ENCODE results near the gene DBF4B.

Gene DBF4B

DNA sequence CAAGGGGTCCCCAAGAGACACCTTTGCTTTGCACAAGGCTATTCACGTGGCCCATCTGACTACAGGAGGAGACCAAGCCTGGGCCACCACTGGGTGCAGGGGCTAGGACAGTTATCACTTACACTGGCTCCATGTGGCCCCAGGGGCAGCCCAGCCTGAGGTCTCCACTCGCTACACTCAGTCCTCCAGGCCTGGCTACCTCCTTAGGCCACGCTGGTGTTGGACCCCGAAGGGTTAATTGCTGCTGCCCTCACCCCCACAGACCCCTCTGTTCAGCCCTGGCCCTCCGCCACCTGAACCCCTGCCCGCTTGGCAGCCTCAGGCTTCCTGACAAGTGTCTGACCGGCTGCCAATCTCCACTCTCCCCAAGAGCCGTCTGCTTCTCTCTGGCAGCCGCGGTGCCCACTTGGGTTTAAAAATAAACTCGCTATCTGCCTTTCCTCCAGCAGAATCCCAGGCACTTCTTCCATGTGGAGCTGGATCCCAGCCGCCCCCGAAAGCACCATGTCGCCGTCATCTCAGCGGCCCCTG is 78.2 kb downstream of the DBF4B start:
- no CpG with 5 or more reads among the region's 16 CpGs for WGBS (ENCODE audit: extremely low coverage, insufficient coverage, low lambda C conversion rate)
- H2BK15ac ChIP-seq (replicated peaks; ENCODE audit: low read depth) = no peak overlapping the region
- no peak overlapping the region for H2AK5ac ChIP-seq (ENCODE audit: low read length)
- no peaks in the 10 kb centered on the region for H3K27me3 ChIP-seq (ENCODE audit: insufficient read depth, low read length, poor library complexity)
- no peak overlapping the region for H3K23ac ChIP-seq (ENCODE audit: low read length)
- H3K9ac ChIP-seq (ENCODE audit: low read length) = no peak overlapping the region
- H2BK120ac ChIP-seq (ENCODE audit: low read depth, low read length) = no peak overlapping the region
- H3K4me1 ChIP-seq (ENCODE audit: control insufficient read depth, low read depth, low read length) = peaks cover 2% of the 10 kb centered on the region
- no peak overlapping the region for H2BK5ac ChIP-seq (ENCODE audit: low read length)
- H3K56ac ChIP-seq (ENCODE audit: low read length) = no peak overlapping the region
- H3K4ac ChIP-seq (ENCODE audit: low read depth, low read length) = no peak overlapping the region
- no peaks in the 10 kb centered on the region for H3K79me2 ChIP-seq (ENCODE audit: control insufficient read depth, insufficient read depth, low read length)
- no peak overlapping the region for H3K4me2 ChIP-seq (ENCODE audit: low read length)
- H3K36me3 ChIP-seq (ENCODE audit: control insufficient read depth, insufficient read depth, low read length) = no peaks in the 10 kb centered on the region
- H4K8ac ChIP-seq (ENCODE audit: low read depth, low read length) = no peak overlapping the region
- no peak overlapping the region for H3K27ac ChIP-seq (ENCODE audit: low read depth, low read length)
- no peak for DNase-seq
- no peak overlapping the region for H3K4me3 ChIP-seq (ENCODE audit: low read length)
- H3K18ac ChIP-seq (ENCODE audit: low read length) = no peak overlapping the region
- no peaks in the 10 kb centered on the region for H3K79me1 ChIP-seq (ENCODE audit: low read length)
- no peak overlapping the region for H4K5ac ChIP-seq (ENCODE audit: low read length)

DNA sequence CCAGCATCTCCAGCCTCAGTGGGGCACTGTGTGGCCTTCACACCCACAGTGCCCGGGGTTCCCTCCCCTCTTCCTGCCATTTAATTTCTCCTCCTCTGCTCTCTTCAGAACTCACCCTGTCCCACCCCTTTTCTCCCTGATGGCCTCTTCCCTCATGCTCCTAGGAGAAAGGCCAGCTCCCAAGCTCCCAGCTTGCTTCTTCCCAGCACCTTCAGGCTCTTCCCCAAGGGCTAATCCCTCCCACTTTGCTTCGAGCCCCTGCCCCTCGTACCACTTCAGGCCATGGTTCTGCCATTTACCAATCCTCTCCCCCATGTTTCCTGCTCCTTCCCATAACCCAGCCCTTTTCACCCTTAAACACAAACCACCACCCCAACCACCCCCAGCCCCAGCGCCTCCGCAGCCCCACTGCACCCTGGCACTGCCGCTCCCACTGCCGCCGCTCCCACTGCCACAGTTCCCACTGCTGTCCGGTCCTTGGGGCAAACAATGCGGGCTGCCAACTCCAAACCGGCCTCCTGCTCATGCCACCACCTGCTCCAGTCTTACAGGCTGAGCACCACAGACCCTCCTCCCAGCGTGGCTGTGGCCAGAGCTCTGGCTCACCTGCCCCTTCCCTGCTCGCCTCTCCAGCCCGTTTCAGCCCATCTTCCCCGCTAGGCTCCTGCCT is 78.9 kb downstream of the DBF4B start:
- WGBS (ENCODE audit: extremely low coverage, insufficient coverage, low lambda C conversion rate) = no CpG with 5 or more reads among the region's 15 CpGs
- DNase-seq = no peak

DNA sequence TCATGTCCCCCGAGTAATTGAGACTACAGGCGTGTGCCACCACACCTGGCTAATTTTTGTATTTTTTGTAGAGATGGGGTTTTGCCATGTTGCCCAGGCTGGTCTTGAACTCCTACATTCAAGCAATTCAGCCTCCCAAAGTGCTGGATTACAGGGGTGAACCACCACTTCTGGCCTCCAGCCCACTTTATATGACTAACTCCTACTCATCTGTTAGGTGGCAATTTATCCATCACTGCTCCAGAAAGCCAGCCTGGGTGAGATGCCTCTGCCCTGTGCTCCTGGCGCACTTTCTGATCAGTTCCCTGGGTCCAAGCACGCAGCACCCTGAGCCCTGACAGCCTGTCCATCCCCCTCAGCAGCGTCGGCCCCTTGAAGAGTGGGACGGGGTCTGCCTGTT is 79.7 kb downstream of the DBF4B start:
- no peaks in the 10 kb centered on the region for H3K36me3 ChIP-seq (ENCODE audit: control insufficient read depth, insufficient read depth, low read length)
- no peak overlapping the region for H2BK120ac ChIP-seq (ENCODE audit: low read depth, low read length)
- H2AK5ac ChIP-seq (ENCODE audit: low read length) = no peak overlapping the region
- no peaks in the 10 kb centered on the region for H3K27me3 ChIP-seq (ENCODE audit: insufficient read depth, low read length, poor library complexity)
- no peak overlapping the region for H3K23ac ChIP-seq (ENCODE audit: low read length)
- H3K56ac ChIP-seq (ENCODE audit: low read length) = no peak overlapping the region
- H3K79me2 ChIP-seq (ENCODE audit: control insufficient read depth, insufficient read depth, low read length) = no peaks in the 10 kb centered on the region
- no peak overlapping the region for H2BK15ac ChIP-seq (replicated peaks; ENCODE audit: low read depth)
- no peak overlapping the region for H4K5ac ChIP-seq (ENCODE audit: low read length)
- no peak overlapping the region for H4K8ac ChIP-seq (ENCODE audit: low read depth, low read length)
- no CpG with 5 or more reads among the region's 7 CpGs for WGBS (ENCODE audit: extremely low coverage, insufficient coverage, low lambda C conversion rate)
- no peak overlapping the region for H3K9ac ChIP-seq (ENCODE audit: low read length)
- no peak overlapping the region for H3K4ac ChIP-seq (ENCODE audit: low read depth, low read length)
- H2BK5ac ChIP-seq (ENCODE audit: low read length) = no peak overlapping the region
- H3K18ac ChIP-seq (ENCODE audit: low read length) = no peak overlapping the region
- H3K4me2 ChIP-seq (ENCODE audit: low read length) = no peak overlapping the region
- DNase-seq = no peak
- no peaks in the 10 kb centered on the region for H3K79me1 ChIP-seq (ENCODE audit: low read length)
- H3K4me1 ChIP-seq (ENCODE audit: control insufficient read depth, low read depth, low read length) = no peaks in the 10 kb centered on the region
- H3K27ac ChIP-seq (ENCODE audit: low read depth, low read length) = no peak overlapping the region
- no peak overlapping the region for H3K4me3 ChIP-seq (ENCODE audit: low read length)

More for the DNA sequence above, 78.9 kb downstream of the DBF4B start:
- no peak overlapping the region for H2AK5ac ChIP-seq (ENCODE audit: low read length)
- no peak overlapping the region for H2BK5ac ChIP-seq (ENCODE audit: low read length)
- no peak overlapping the region for H4K5ac ChIP-seq (ENCODE audit: low read length)
- no peak overlapping the region for H3K9ac ChIP-seq (ENCODE audit: low read length)
- no peaks in the 10 kb centered on the region for H3K36me3 ChIP-seq (ENCODE audit: control insufficient read depth, insufficient read depth, low read length)
- H3K4me1 ChIP-seq (ENCODE audit: control insufficient read depth, low read depth, low read length) = no peaks in the 10 kb centered on the region
- no peak overlapping the region for H3K18ac ChIP-seq (ENCODE audit: low read length)
- H3K79me2 ChIP-seq (ENCODE audit: control insufficient read depth, insufficient read depth, low read length) = no peaks in the 10 kb centered on the region
- H3K27me3 ChIP-seq (ENCODE audit: insufficient read depth, low read length, poor library complexity) = no peaks in the 10 kb centered on the region
- H3K4me3 ChIP-seq (ENCODE audit: low read length) = no peak overlapping the region
- H3K4me2 ChIP-seq (ENCODE audit: low read length) = no peak overlapping the region
- H2BK15ac ChIP-seq (replicated peaks; ENCODE audit: low read depth) = no peak overlapping the region
- no peak overlapping the region for H3K27ac ChIP-seq (ENCODE audit: low read depth, low read length)
- H3K79me1 ChIP-seq (ENCODE audit: low read length) = no peaks in the 10 kb centered on the region
- H4K8ac ChIP-seq (ENCODE audit: low read depth, low read length) = no peak overlapping the region
- no peak overlapping the region for H3K56ac ChIP-seq (ENCODE audit: low read length)
- no peak overlapping the region for H2BK120ac ChIP-seq (ENCODE audit: low read depth, low read length)
- no peak overlapping the region for H3K4ac ChIP-seq (ENCODE audit: low read depth, low read length)
- no peak overlapping the region for H3K23ac ChIP-seq (ENCODE audit: low read length)

DNA sequence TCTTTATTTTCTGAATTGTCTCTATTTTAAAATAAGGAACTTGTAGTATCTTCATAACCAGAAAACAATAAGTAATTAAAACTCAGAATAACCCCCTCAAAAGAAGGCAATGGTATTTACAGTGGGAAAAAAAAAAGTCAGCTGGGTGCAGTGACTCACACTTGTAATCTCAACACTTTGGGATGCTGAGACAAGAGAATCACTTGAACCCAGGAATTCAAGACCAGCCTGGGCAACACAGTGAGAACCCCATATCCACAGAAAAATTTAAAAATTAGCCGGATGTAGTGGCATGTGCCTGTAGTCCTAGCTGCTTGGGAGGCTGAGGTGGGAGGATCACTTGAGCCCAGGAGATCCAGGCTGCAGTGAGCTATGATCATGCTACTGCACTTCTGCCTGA is 83.8 kb downstream of the DBF4B start:
- no peak overlapping the region for H3K4me3 ChIP-seq (ENCODE audit: low read length)
- no peak overlapping the region for H2AK5ac ChIP-seq (ENCODE audit: low read length)
- H3K79me1 ChIP-seq (ENCODE audit: low read length) = no peaks in the 10 kb centered on the region
- no peaks in the 10 kb centered on the region for H3K4me1 ChIP-seq (ENCODE audit: control insufficient read depth, low read depth, low read length)
- H3K4ac ChIP-seq (ENCODE audit: low read depth, low read length) = no peak overlapping the region
- H3K27me3 ChIP-seq (ENCODE audit: insufficient read depth, low read length, poor library complexity) = no peaks in the 10 kb centered on the region
- no peak overlapping the region for H2BK5ac ChIP-seq (ENCODE audit: low read length)
- no peak overlapping the region for H3K56ac ChIP-seq (ENCODE audit: low read length)
- no peaks in the 10 kb centered on the region for H3K36me3 ChIP-seq (ENCODE audit: control insufficient read depth, insufficient read depth, low read length)
- no peak overlapping the region for H3K9ac ChIP-seq (ENCODE audit: low read length)
- H4K5ac ChIP-seq (ENCODE audit: low read length) = no peak overlapping the region
- H3K4me2 ChIP-seq (ENCODE audit: low read length) = no peak overlapping the region
- H2BK120ac ChIP-seq (ENCODE audit: low read depth, low read length) = no peak overlapping the region
- H3K79me2 ChIP-seq (ENCODE audit: control insufficient read depth, insufficient read depth, low read length) = no peaks in the 10 kb centered on the region
- H3K27ac ChIP-seq (ENCODE audit: low read depth, low read length) = no peak overlapping the region
- H3K18ac ChIP-seq (ENCODE audit: low read length) = no peak overlapping the region
- DNase-seq = no peak
- no peak overlapping the region for H2BK15ac ChIP-seq (replicated peaks; ENCODE audit: low read depth)
- no CpG with 5 or more reads among the region's 1 CpG for WGBS (ENCODE audit: extremely low coverage, insufficient coverage, low lambda C conversion rate)
- H4K8ac ChIP-seq (ENCODE audit: low read depth, low read length) = no peak overlapping the region
- H3K23ac ChIP-seq (ENCODE audit: low read length) = no peak overlapping the region

DNA sequence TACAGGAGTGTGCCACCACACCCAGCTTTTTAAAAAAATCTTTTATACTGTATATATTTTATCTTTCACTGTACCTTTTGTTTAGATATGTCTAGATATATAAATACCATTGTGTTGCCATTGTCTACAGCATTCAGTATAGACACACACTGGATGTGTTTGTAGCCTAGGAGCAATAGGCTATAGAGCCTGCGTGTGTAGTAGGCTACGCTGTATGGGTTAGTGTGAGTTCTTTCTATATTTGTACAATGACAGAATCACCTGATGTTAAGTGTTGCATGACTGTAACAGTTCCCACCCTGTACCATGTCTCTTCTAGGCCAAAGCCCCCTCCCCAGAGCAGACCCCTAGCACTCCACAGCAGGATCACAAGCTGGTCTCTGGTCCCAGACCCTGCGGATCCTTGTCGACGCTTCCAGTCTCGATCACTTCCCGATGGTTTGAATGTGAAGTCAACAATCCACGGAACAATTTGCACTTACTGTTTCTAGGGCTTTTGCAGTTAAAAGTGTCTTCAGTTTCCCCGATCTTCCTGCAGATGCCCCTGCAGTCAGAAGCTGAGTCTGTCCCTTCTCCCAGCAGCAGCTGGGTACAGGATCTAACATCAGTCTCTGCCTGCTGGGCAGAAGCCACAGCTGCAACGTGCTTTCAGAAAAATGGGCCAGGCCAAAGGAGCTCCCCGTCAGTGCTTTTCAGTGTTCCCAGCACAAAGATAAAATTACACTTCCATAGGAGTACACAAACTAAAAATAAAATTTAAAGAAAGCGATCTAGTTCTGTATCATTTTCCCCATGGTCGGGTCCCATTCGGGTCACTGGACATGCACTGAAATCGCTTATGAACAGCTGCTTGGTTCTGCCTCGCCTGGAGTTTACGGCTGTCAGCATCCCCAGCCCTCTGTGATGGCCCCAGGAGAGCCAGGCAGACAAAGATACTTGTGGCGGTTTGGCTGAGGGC is 85.7 kb downstream of the DBF4B start:
- H3K4me3 ChIP-seq (ENCODE audit: low read length) = no peak overlapping the region
- WGBS (ENCODE audit: extremely low coverage, insufficient coverage, low lambda C conversion rate) = no CpG with 5 or more reads among the region's 18 CpGs
- H3K27ac ChIP-seq (ENCODE audit: low read depth, low read length) = no peak overlapping the region

More for the DNA sequence above, 85.7 kb downstream of the DBF4B start:
- Histone ChIP-seq H3K9ac (ENCODE audit: low read length) (no peak overlapping the region), H4K5ac (ENCODE audit: low read length) (no peak overlapping the region), H2BK15ac (replicated peaks; ENCODE audit: low read depth) (no peak overlapping the region), H3K36me3 (ENCODE audit: control insufficient read depth, insufficient read depth, low read length) (no peaks in the 10 kb centered on the region), H3K4me2 (ENCODE audit: low read length) (no peak overlapping the region), H3K23ac (ENCODE audit: low read length) (no peak overlapping the region), H3K79me1 (ENCODE audit: low read length) (no peaks in the 10 kb centered on the region), H2BK120ac (ENCODE audit: low read depth, low read length) (no peak overlapping the region), H3K27me3 (ENCODE audit: insufficient read depth, low read length, poor library complexity) (no peaks in the 10 kb centered on the region), H3K79me2 (ENCODE audit: control insufficient read depth, insufficient read depth, low read length) (no peaks in the 10 kb centered on the region), H2AK5ac (ENCODE audit: low read length) (no peak overlapping the region), H4K8ac (ENCODE audit: low read depth, low read length) (no peak overlapping the region), H3K4ac (ENCODE audit: low read depth, low read length) (no peak overlapping the region), H3K18ac (ENCODE audit: low read length) (no peak overlapping the region), H3K56ac (ENCODE audit: low read length) (no peak overlapping the region), H3K4me1 (ENCODE audit: control insufficient read depth, low read depth, low read length) (no peaks in the 10 kb centered on the region), H2BK5ac (ENCODE audit: low read length) (no peak overlapping the region)
- DNase-seq = no peak

All from mesendoderm (in vitro differentiated cells).